Panc1 (cell line): ENCODE data around the gene MYO3B.

ENCODE experiments used
- CTCF ChIP-seq: fragments of 450-650 bp; IDR thresholded peaks from 2 replicates; pipeline ENCODE4 v1.5.1; 2017; ENCODE audit warnings: mild to moderate bottlenecking
- POLR2AphosphoS5 ChIP-seq: IDR thresholded peaks from 2 replicates; pipeline ENCODE4 v1.6.1; 2012; ENCODE audit warnings: mild to moderate bottlenecking, low read depth, low read length, moderate library complexity
- REST ChIP-seq, 2 experiments: IDR thresholded peaks; 2 replicates each; pipeline ENCODE4 v1.6.1; 2011 to 2012; ENCODE audit warnings: low read depth in 2 of 2, control low read depth in 1 of 2, low read length in 1 of 2, mild to moderate bottlenecking in 1 of 2, moderate library complexity in 1 of 2; ENCODE audit not compliant: insufficient read depth in 1 of 2
- SIN3A ChIP-seq: IDR thresholded peaks from 2 replicates; pipeline ENCODE4 v1.6.1; 2012; ENCODE audit warnings: low read depth, mild to moderate bottlenecking, low read length, moderate library complexity, borderline replicate concordance; ENCODE audit not compliant: insufficient read depth
- TCF7L2 ChIP-seq: IDR thresholded peaks from 2 replicates; pipeline ENCODE4 v1.6.1; 2011; ENCODE audit warnings: mild to moderate bottlenecking, low read depth, low read length, inconsistent platforms

GRCh38 chr2:170365003-170365402, 187.1 kb downstream of the MYO3B start:
- no peak for TF ChIP-seq CTCF
- no peak for TF ChIP-seq POLR2AphosphoS5
- no peak for TF ChIP-seq REST (IDR thresholded peaks at IDR 0.05; ENCODE audit: insufficient read depth in 1 of 2, low read depth in 2 of 2, low read length in 1 of 2)
- TF ChIP-seq TCF7L2: no peak
- TF ChIP-seq SIN3A: no peak
